HG02571 (cell line): ENCODE results near the gene DOK4.
"Not testable (repeated sequence)": the region's sequence is repeated elsewhere in the genome, so short reads cannot be mapped to it uniquely, and the experiment has no call there.

ENCODE experiments used
- ATAC-seq: cut with Tn5 transposase; IDR thresholded peaks from one replicate; pipeline ENCODE4 v1.9.1; 2021; ENCODE audit warnings: mild to moderate bottlenecking, moderate library complexity; ENCODE audit not compliant: unreplicated experiment

Gene DOK4

GRCh38 chr16:57462209-57462977, 23.9 kb downstream of the DOK4 start, which contains the start of gene POLR2C:
TSS of gene POLR2C (plus strand) at chr16:57462679. CDS start at chr16:57462725, 46 bp downstream.
- peak; percentile 91 for ATAC-seq

GRCh38 chr16:57452021-57452420, 34.3 kb downstream of the DOK4 start:
- ATAC-seq: no peak

GRCh38 chr16:57447186-57447962, 38.9 kb downstream of the DOK4 start, which contains the start of the genes CIAPIN1 and COQ9:
TSS of gene CIAPIN1 (minus strand) at chr16:57447385. CDS start at chr16:57440928, 6,457 bp downstream.
TSS of gene COQ9 (plus strand) at chr16:57447479. CDS start at chr16:57447506, 27 bp downstream.
- peak; percentile 97 for ATAC-seq

- peak; percentile 32 for ATAC-seq
These were observed 39.6 kb downstream of the DOK4 start for GRCh38 chr16:57446531-57447185.

- ATAC-seq: no peak
These were observed 40.8 kb downstream of the DOK4 start for GRCh38 chr16:57445510-57445909.

GRCh38 chr16:57444711-57445110, 41.6 kb downstream of the DOK4 start:
- ATAC-seq: no peak

- not testable (repeated sequence) for ATAC-seq
These were observed 45.7 kb downstream of the DOK4 start for GRCh38 chr16:57440551-57440950.

GRCh38 chr16:57439947-57440346, 46.3 kb downstream of the DOK4 start:
- not testable (repeated sequence) for ATAC-seq

- ATAC-seq: no peak
These were observed 50.5 kb downstream of the DOK4 start for GRCh38 chr16:57435838-57436237.

GRCh38 chr16:57434003-57434402, 52.3 kb downstream of the DOK4 start:
- ATAC-seq: no peak

- ATAC-seq: no peak
These were observed 53.3 kb downstream of the DOK4 start for GRCh38 chr16:57432989-57433388.

- no peak for ATAC-seq
These were observed 53.8 kb downstream of the DOK4 start for GRCh38 chr16:57432505-57432904.

- ATAC-seq: no peak
These were observed 55.3 kb downstream of the DOK4 start for GRCh38 chr16:57430955-57431354.

- no peak for ATAC-seq
These were observed 58.5 kb downstream of the DOK4 start for GRCh38 chr16:57427824-57428223.

- no peak for ATAC-seq
These were observed 59.0 kb downstream of the DOK4 start for GRCh38 chr16:57427307-57427706.

GRCh38 chr16:57426356-57426755, 59.9 kb downstream of the DOK4 start:
- ATAC-seq: no peak

- ATAC-seq: no peak
These were observed 61.7 kb downstream of the DOK4 start for GRCh38 chr16:57424583-57424982.

- no peak for ATAC-seq
These were observed 63.1 kb downstream of the DOK4 start for GRCh38 chr16:57423152-57423551.

GRCh38 chr16:57422026-57422944, 64.0 kb downstream of the DOK4 start:
- ATAC-seq: no peak
